Measurements from ENCODE around the gene TPM2. TPM values are rescaled to one million over a fixed set of nuclear protein-coding genes. Genes with fewer than 3 reads are reported as not detected.

Gene TPM2
- total and polyA plus RNA-seq, 9 of the 15 experiments (the other 6 are each of a cell fraction or from before 2014, with no cell fraction given), result 0.28 to 16.1 (median 4.5) TPM

GRCh38 chr9:35658137-35658967, 31.4 kb downstream of the TPM2 start, which contains the start of gene CCDC107 (continued):
- no peak for TF ChIP-seq TRIM28 (IDR thresholded peaks at IDR 0.05)
- TF ChIP-seq NFIX (CRISPR knock-in tag; IDR thresholded peaks at IDR 0.05; ENCODE audit: low read depth), result no peak
- TF ChIP-seq TAL1 (IDR thresholded peaks at IDR 0.05), result no peak
- TF ChIP-seq MAZ (CRISPR knock-in tag; conservative IDR thresholded peaks at IDR 0.05 in 1 of 2, IDR thresholded peaks at IDR 0.05 in 1 of 2), result peak; percentile 29 to 67; a peak in 2 of 4 replicates
- 0 out of 2 replicates have a peak, but pooled peaks have one; percentile 25 for TF ChIP-seq ZEB2 (IDR thresholded peaks at IDR 0.05)
- peak; percentile 31 to 33; a peak in 3 of 4 replicates for TF ChIP-seq RAD21 (CRISPR knock-in tag; conservative IDR thresholded peaks at IDR 0.05 in 1 of 2, IDR thresholded peaks at IDR 0.05 in 1 of 2)
- peak; percentile 58 for TF ChIP-seq POLR2B (IDR thresholded peaks at IDR 0.05; ENCODE audit: low read depth, partially characterized antibody)
- no peak for TF ChIP-seq MED1 (CRISPR knock-in tag; IDR thresholded peaks at IDR 0.05; ENCODE audit: borderline replicate concordance)
- no peak for TF ChIP-seq ZNF699 (CRISPR knock-in tag; IDR thresholded peaks at IDR 0.05; ENCODE audit: insufficient replicate concordance)

GRCh38 chr9:35657546-35658136, 32.1 kb downstream of the TPM2 start, which contains the start of gene RMRP:
RMRP (minus strand) TSS chr9:35658019.
- BruUV-seq (replicated peaks), result no TSS peak
- Histone ChIP-seq H3K79me2 (ENCODE audit: control insufficient read depth, insufficient read depth, low read length) (peaks cover 8% of the 10 kb centered on the region; the same call in 2 of the 3 replicates), H3K4me2 (ENCODE audit: insufficient read depth, low read length) (peak within 1 kb of the TSS; percentile 96), H3K4me1 (replicated peaks in 1 of 2; ENCODE audit: control insufficient read depth in 2 of 2, insufficient read depth in 2 of 2, low read length in 2 of 2) (peaks cover 14 to 26% of the 10 kb centered on the region in 2 experiments; a peak in 4 of 5 replicates), H4K20me1 (replicated peaks; ENCODE audit: control insufficient read depth, insufficient read depth, low read length) (no peaks in the 10 kb centered on the region), H3K36me3 (ENCODE audit: control insufficient read depth, insufficient read depth, low read length) (peaks cover 27% of the 10 kb centered on the region; the same call in 2 of the 3 replicates), H3K27ac (ENCODE audit: extremely low read depth, low read depth, low read length) (peak within 1 kb of the TSS; percentile 98), H2AFZ (ENCODE audit: low read depth, low read length) (peak within 1 kb of the TSS; percentile 99), H3K9me1 (ENCODE audit: control insufficient read depth, insufficient read depth, low read length) (no peaks in the 10 kb centered on the region), H3K9me3 (replicated peaks; ENCODE audit: control insufficient read depth, insufficient read depth, low read depth, low read length) (no peaks in the 10 kb centered on the region), H3K4me3 (peak within 1 kb of the TSS; percentile 89), H3K9ac (ENCODE audit: insufficient read depth in 1 of 2, low read depth in 2 of 2, low read length in 2 of 2) (peak within 1 kb of the TSS; percentile 86 to 96), H3K27me3 (ENCODE audit: control insufficient read depth in 2 of 2, insufficient read depth in 2 of 2, low read length in 2 of 2) (no peaks in the 10 kb centered on the region)
- ChIA-PET POLR2A (interaction anchor here (0.6 to 2.6 kb wide), 16 partner anchors 9 to 326 kb away, joined by 3 to 14 read pairs (median 3); partner anchors contain the start of genes CREB3 and TLN1), CTCF (ENCODE audit: low intra/inter-chr PET ratio) (no interaction called here)
- ATAC-seq, result peak; percentile 96
- in situ Hi-C loops (cut with MboI) (no loop called here), intact Hi-C loops (cut with micrococcal nuclease) (loop anchor here (2.0 to 5.0 kb wide), 3 partner anchors 40 to 75 kb away; partner anchors contain the start of genes CREB3, TESK1 and TLN1)
- WGBS (ENCODE audit: insufficient coverage, low coverage, missing lambda C conversion rate), result 0% methylated on average over 15 of the region's 42 CpGs
- peak; percentile 95 for FAIRE-seq
- DNase-seq (ENCODE audit: extremely low read depth in 1 of 4, low spot score in 3 of 4), result peak; percentile 80 to 98 (median 86)
- TF ChIP-seq CSDE1 (IDR thresholded peaks at IDR 0.05) (peak in 1 of 2 experiments; percentile 74; a peak in 2 of 4 replicates), CREB3L1 (IDR thresholded peaks at IDR 0.05; ENCODE audit: borderline replicate concordance, low read depth) (peak; percentile 97), PATZ1 (CRISPR knock-in tag; IDR thresholded peaks at IDR 0.05; ENCODE audit: borderline replicate concordance) (no peak), ZNF398 (CRISPR knock-in tag; IDR thresholded peaks at IDR 0.05) (no peak)
